ENCODE data around the gene UGP2.

UGP2 gene

DNA sequence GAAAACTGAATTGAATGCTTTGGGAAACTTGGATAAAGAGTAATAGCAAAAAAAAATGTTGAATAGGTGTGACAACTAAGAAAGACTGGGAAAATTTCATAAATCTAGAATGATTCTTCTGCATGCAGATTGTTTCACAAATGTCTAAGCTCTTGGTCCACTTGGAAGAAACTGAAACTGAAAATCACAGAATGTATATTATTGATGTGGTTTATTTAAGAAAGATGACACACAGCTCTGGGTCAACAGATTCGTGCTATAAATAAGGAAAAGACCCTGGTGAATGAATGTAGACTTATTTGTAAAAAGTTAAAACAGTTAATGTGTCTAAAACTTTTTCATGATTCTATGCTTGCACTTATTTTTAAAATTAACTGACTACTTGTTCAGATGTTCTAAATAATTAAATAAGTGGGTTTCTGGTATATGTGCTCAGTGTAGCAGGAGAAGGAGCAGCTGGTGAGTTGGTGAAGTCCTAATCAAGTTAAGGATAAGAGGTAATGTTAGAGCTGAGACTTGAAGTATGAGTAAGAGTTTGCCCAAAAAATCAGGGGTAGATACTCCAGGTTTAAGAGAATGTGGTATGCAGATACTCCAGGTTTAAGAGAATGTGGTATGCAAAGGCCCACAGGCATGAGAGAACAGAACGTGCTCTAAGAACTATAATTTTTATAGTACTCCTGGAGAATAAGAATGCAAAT is 24.5 kb downstream of the UGP2 start:
- no peak for DNase-seq

DNA sequence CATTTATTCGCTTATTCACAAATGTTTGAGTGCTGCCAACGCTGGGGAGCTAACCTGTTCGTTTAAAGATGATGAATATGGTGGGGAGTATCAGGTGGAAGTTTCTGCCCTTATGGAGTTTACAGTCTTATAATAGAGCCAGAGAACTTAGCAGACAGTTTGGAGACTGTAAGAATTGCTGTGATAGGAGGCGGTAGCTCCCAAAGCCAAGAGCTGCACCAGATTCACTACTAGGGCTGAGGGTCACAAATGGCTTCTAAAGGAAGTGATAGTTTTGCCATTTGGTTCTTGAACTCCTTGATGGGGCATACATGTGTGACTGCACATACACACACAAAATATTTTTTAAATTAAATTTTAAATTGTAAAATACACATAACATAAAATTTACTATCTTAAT is 29.0 kb downstream of the UGP2 start:
- no peak for DNase-seq

DNA sequence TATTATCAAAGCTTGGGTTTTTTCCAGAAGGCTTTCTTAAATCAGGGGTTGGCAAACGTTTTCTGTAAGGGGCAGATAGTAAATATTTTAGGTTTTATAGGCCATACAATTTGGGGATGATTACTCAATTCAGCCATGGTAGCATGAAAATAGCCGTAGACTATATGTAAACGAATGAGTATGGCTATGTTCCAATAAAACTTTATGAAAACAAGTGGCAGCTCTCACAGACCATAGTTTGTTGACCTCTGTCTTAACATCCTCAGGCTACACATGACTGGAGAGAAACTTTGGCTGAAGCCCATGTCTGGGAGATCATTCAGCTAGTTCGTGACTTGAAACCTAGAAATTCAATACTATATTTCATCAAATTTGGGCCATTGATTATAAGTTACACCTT is 30.2 kb downstream of the UGP2 start:
- no peak for DNase-seq

DNA sequence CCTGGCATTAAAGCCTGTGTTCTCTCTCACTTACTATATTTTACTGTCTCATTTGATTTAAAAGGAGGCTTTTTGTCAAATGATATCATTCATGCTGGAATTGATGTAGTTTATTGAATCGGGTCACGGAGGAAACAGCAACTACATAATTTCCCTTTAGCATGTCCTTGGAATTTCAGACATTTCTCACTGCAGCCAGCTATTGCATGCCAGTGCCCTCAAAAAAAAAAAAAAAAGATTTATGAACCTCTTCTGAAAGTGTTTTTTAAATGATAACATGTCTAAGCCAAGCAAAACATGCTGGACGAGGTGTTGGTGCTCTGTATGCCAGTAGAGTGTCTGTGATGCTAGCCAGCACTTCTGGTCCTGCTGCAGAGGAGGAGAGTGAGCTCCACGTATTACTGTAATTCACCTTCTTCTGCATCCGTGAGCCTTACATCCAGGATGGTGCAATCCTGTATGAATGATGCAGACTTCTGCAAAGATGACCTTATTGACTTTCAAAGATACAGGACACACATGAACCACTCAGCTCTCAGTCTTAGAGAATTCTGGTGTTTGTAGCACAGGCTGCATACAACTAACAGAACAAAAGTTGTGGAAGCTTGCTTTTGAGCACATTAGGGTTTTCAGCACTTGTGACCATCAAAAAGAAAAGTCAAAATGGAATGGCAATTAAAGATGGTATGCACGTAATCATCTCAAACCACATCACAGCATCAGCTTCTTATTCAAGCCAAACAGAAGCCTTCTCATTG is 31.1 kb downstream of the UGP2 start:
- DNase-seq: no peak

DNA sequence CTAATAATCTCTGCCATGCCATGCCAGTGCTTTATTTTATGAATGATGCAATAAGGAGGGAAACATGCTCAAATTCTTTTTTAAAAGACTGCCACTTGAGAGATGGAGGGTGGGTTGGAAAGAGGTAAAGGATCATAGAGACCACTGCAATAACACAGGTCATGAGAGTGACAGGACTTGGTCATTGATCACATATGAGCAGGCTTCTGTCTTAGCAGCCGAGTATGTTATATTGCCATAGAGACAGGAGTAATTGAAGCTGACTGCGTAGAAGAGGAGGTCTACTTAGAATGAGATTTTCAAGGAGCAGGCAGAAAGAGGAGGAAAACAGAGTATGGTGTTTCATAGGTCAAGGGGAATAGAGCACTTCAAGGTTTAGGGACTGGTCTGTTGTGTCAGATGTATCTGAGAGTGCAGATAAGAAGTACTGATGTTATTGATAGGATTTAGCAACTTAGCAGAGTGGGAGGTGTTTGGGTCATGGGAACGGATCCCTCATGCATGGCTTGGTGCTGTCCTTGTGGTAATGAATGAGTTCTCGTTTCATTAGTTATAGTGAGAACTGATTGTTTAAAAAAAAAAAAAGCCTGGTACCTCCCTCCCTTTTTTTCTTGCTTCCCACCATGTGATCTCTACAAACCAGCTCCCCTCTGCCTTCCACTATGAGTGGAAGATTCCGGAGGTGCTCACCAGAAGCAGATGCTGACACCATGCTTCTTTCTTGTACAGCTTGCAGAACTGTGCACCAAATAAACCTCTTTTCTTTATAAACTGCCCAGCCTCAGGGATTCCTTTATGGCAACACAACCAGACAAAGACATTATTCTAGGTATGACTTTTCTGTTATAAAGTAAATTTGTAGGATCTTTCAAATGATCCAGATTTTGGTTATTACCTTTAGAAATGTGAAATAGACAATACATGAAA is 32.8 kb downstream of the UGP2 start:
- DNase-seq: no peak

DNA sequence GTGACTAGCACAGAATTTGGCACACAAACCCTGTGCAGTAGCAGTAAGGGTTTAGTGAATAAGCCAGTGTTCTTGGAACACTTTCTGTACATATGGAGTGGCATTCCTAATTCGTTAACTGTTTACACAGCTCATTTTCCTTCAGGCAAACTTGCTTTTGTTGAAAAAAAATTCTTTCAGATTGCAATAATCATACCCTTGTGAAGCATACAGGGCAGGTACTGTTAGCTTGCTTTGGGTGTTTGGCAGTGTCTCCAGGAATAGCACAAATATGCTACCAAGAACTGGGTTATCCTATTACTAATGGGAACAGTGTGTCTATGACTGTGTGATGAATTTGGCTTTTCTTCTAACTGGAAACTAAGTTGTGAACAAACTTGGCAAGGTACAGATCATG is 33.4 kb downstream of the UGP2 start:
- DNase-seq: no peak

DNA sequence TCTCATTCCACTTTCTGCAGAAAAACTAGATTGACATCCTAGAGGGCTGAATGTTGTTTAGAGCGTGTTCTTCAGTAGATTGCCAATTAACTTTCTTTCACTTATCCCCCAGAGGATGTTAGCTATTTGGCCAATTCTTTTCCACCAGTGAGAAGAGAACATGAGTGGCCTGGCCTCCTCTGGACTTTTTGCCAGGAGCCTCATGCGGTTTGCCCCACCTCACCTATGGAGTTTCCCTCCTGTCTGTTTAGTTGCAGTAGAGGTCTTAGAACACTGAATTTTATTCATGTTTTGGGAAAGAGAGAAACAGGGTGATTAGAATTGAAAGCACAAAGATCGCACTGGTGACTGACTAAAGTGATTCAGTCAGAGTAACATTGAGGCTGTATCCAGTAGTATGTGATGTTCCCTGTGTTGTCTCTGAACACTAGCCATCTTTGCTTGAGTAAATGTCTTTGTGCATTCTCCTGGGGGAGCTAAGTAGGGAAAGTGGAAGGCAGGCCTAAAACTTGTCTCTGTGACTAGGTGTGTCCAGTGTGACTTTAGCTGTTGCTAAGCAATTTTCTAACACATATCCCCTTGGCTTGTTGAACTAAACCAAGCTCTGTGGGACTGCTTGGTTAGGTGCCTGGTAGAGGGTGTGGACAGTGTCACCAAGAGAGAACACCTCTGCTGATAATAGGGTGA is 34.0 kb downstream of the UGP2 start:
- DNase-seq: no peak

DNA sequence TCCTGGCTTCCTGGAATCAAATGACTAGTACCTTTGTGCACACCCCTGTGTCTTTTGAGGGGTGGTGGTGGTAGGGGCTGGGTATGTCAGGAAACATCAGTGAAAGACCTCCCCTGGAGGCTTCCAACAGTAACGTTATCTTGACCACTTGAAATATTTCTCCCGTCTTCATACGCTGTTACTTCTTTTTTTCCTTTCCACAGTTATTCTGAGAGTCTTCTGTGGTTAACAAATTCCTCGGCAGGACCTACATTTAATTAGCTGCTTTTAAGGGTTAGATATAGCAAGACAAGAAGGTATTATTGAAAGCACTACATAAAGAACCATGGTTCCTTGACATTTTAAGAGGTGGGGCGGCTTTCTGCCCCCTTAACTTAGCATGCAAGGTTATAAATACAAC is 34.6 kb downstream of the UGP2 start:
- DNase-seq: no peak

DNA sequence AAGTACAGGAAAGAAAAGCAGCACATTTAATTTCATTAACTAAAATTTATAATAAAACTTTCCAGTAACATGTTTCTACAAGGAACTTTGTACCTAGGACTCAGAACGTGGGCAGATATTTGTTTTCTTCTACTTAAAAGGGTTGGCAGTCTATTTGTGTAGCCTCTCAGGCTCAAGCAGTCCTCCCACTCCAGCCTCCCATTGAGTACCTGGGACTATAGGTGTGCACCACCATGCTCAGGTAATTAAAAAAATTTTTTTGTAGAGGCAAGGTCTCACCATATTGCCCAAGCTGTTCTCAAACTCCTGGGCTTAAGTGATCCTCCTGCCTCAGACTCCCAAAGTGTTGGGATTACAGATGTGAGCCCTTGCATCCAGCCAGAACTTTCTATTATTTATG is 36.8 kb downstream of the UGP2 start:
- DNase-seq: no peak

DNA sequence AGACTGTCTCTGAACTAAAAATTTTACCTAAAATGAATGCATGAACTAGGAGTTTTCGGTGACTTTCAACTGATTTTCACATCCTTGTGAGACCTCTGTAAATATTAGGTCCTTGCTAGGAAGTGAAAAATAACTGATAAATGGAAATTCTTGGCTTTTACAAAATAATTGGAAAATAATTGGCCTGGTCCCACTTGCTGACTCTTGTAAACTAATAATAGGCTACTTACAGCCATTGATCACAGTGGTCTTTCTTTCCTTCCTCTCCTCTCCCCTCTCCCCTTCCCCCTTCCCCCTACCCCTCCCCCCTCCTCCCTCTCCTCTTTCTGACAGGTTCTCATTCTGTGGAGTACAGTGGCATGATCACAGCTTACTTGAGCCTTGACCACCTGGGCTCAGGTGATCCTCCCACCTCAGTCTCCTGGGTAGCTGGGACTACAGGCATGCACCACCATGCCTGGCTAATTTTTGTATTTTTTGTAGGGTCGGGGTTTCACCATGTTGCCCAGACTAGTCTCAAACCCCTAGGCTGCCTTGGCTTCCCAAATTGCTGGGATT is 38.3 kb downstream of the UGP2 start:
- DNase-seq: no peak

DNA sequence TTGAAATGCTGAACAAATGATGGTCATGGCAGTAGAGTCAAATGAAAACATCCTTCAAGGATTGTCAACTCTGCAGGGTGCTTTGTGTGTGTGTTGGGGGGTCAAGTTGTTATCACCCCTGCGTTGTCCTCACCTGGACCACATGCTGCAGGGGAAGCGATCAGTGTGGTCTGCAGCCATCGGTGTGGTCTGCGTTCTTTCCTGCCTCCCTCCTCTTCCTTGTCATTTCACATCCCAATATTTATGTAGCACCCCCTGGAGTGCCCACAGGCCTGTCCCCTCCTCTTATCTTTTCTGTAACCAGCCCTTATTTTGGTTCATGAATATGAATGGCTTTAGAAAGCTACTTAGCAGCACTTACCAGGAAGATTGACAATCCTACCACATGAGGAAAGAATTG is 38.9 kb downstream of the UGP2 start:
- no peak for DNase-seq

DNA sequence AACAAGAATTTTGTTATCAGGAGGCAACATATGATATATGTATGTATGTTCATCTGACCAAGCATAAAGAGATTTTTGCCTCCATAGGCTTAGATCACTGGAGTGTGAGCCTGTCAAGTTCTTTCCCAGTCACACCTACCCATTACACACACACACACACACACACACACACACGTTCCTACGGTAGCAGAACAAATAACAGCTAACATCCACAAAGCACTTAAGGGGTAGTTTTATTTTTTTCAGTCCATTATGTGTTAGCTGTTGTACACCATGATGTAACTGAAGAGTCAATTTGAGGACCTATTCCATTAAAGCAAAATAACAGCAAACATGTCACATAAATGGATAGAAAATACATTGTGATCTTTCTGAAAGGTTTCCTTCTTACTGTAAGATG is 39.5 kb downstream of the UGP2 start:
- DNase-seq: peak in 1 of 2 experiments; percentile 11

DNA sequence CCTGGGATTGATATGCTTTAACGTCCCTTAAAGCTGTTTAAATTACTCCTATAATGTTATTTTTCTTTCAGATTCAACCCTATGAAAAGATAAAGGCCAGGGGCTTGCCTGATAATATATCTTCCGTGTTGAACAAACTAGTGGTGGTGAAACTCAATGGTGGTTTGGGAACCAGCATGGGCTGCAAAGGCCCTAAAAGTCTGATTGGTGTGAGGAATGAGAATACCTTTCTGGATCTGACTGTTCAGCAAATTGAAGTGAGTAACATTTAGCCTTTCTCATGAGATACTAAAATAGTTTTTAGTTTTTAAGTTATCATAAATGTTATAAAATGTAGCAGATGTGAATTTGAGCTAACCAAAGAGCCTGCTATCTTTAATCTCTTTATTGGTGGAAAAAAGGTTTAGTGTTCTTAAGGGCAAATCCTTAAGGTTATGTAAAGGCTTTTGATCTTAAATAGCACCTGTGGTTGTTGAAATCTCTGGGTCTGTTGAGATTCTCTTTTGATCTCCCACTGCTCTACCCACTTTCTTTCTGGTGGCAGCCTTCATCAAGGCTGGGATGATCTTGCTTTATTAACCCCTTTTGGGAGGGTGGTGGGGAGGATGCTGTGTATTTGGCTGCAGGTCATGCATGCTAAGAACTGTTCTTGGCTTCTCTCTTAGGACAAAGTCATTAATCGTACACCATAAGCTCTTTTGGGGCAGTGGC is 40.9 kb downstream of the UGP2 start:
- DNase-seq: no peak

DNA sequence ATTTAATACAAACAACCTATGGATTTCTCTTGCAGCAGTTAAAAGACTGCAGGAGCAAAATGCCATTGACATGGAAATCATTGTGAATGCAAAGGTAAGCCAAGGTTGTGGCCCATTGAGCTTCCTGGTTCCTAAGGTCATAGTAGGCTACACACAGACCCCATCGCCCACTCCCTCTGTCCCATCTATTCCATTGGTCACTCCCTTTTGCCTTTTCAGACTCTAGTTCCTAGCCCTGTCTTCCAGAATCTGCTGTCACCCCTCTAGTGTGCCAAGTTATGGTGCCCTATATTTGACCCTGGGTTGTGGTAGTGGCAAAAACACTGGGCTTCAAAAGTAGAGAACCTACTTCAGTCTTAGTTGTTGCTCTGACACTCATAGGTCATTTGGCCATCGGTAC is 44.7 kb downstream of the UGP2 start:
- no peak for DNase-seq

DNA sequence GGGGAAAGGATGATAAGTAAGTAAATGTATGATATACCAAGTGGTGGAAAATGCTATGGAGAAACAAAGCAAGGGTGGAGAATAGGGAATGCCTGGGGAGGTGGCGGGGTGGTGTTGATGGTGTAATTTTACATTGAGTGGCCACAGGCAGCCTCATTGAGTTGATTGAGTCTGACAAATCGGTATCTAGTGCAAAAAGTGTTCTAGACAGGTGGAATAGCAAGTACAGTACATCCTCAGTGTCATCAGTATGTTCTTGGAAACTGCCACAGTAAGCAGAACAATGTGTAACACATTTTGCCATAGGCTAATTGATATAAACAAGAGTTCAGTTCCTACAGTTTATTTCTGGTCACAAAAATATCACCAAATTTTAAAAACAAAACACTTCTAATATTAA is 46.4 kb downstream of the UGP2 start:
- DNase-seq: no peak

DNA sequence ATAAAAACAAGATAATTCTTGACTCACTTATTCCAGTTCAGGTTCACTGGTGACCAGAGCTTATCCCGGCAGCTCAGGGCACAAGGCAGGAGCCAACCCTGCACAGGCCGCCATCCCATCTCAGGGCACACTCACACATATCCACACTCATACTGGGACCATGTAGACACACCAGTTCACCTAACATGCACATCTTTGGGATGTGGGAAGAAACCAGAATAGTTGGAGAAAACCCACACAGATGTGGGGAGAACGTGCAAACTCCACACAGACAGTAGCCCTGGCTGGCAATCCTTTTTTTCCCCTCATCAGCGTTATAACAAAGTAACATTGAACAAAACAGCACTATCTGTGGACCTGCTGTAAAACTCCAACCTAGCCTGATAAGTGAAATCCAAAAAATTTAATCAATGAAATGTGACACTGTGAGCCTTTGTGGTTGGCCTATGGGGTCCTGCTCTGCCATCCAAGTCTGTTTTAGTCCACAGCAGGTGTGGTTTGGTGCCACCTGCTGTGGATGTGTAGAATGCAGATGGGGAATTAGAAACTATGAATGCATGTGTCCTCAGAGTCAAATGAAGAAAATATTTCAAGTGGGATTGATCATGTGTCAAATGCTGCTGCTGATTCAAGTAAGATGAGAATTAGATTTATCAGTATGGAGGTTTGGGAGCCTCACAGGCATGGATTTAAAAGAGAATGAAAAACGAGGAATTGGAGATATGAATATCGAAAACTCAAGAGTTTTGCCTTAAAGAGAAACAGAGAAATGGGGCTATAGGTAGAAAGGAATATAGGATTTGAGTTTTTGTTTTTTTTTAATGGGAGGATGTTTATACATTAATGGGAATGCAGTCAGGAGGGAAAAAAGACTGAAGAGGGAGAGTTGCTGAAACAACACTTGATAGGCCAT is 47.0 kb downstream of the UGP2 start:
- peak; percentile 58 to 64 for DNase-seq

DNA sequence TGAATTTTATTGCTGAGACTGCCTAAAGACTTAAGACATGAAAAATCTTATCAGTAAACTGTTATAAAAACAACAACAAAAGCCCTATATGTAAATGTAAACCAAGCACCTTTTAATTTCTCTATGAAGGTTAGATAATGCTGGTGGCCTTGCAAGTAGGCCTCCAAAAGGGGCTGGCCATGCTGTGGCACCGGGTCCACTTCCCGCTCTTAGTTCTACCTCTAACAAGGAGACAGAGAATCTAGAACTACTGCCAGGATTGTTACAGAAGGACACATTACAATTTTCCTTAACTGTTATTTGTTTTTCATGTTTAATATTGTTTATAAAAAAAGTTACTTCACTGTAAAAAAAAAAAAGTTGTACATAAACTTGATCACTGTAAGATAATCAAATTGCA is 49.0 kb downstream of the UGP2 start:
- no peak for DNase-seq

DNA sequence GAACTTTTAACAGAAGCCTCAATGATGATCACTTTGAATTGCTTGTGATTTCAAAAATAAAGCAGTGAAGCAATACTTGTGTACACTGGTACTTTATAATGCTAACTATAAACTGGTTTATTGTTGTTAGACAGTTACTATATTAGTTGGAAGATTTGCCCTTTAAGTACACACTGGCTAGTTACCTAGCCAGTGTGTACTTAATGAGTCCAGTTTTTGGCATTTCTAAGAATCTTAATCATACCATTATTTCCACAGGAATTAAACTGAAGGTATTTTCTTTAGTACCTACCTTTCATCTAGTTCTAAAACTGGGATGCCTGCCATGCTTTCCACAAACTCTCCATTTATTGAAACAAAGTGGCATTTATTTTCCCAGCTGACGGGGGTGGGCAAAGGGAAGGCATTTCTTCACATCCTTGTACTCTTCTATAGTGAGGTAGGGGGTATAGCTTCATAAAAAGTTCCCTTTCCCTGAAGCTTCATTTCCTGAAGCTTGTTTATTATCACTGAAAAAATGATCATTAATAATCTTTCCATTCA is 49.9 kb downstream of the UGP2 start:
- DNase-seq: no peak

DNA sequence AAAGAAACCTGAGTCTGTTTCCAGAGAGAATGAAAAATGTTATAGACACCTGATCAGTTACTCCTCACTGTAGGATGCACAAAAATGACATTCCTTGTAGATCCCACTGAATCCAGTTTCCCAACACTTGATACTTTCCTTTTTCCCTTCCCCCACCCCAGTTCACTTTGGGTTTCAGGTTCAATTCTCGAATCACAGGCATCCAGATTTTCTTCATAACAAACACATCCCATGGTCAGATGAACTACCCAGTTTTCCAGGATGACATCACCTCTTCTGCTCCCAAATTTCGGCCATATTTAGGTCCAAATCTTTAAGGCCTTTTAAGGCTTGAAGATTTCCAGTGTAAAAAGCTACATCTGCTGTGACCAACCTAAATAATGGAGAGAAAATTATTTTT is 51.5 kb downstream of the UGP2 start:
- no peak for DNase-seq

DNA sequence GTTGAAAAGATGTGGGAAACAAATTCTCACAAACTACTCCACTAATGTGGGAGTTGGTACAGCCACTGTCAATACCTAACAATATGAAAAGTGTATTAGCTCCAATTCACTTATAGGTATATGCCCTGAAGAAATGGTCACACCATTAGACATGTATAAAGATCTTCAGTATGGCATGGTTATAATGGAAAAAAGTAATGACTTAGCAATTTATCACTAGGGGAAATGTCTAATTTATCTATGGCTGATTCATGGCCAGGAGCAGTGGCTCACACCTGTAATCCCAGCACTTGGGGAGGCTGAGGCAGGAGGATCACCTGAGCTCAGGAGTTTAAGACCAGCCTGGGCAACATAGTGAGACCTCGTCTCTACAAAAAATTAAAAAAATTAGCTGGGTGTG is 52.5 kb downstream of the UGP2 start:
- DNase-seq: no peak

DNA sequence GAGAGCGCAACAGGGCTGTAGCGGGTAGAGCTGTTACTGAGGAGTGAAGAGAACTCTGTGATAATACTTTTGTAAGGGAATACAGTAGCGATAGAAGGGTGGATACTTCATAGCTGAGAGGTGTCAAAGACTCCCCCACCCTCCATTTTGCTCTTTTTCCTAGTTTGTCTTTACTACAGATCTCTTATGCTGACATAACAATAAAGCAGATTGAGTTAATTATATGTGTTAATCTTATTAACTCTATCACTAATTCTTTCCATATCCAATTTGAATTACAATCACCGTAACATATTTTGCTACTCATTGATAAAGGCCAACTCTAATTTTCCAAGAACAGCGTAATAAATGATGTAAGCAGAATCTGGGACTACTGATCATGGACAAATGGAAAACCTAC is 57.1 kb downstream of the UGP2 start:
- no peak for DNase-seq

Measured in NCI-H2081 (cell line).